Endothelial cell of umbilical vein (primary cell): ENCODE measurements around the gene DNASE1. TPM values are rescaled to one million over a fixed set of nuclear protein-coding genes. Genes with fewer than 3 reads are reported as not detected.

Source experiments
- BruUV-seq: library from RNA; stranded (reverse); fragments of 400-500 nt; replicated peaks from 2 replicates; lab custom pipeline; 2021; lab: Mats Ljungman, UMichigan
- CTCF ChIA-PET: fragments of 300-600, 350-600 bp; sonication (Branson Sonifier 250); formaldehyde crosslinking; loops from one replicate; lab custom pipeline; 2021; ENCODE audit warnings: antibody characterized with exemption, inconsistent platforms; lab: Charles Lee
- POLR2A ChIA-PET: fragments of 300-600, 350-600 bp; sonication (Branson Sonifier 250); formaldehyde crosslinking; loops from one replicate; lab custom pipeline; 2021; ENCODE audit warnings: antibody characterized with exemption, inconsistent platforms; lab: Charles Lee
- DNase-seq: peaks from one replicate; pipeline ENCODE4 v3.0.0-alpha.2; 2011; ENCODE audit warnings: low read depth, low spot score
- FAIRE-seq: peaks from 2 replicates; lab custom pipeline; 2011; peaks lifted over from hg19 to GRCh38; lab: Jason Lieb, UNC
- H2AFZ ChIP-seq: 2 replicates; pipeline ENCODE4 v1.6.0; 2012; ENCODE audit warnings: low read depth, low read length, control low read depth, inconsistent platforms
- H3K27ac ChIP-seq: 2 replicates; pipeline ENCODE4 v1.5.1; 2011; ENCODE audit warnings: low read depth, mild to moderate bottlenecking, control low read depth, low read length, moderate library complexity; ENCODE audit not compliant: insufficient read depth
- H3K27me3 ChIP-seq, 2 experiments: 2 replicates each; pipeline versions ENCODE4 v1.6.0 to v1.6.1; 2011; ENCODE audit warnings: low read length in 2 of 2, mixed read lengths in 1 of 2; ENCODE audit not compliant: control insufficient read depth in 2 of 2, insufficient read depth in 2 of 2
- H3K36me3 ChIP-seq, 2 experiments: 2 replicates in 1 of 2; 3 replicates in 1 of 2; pipeline ENCODE4 v1.5.1; 2011; ENCODE audit warnings: low read length in 2 of 2, mild to moderate bottlenecking in 1 of 2, moderate library complexity in 1 of 2; ENCODE audit not compliant: control insufficient read depth in 2 of 2, insufficient read depth in 2 of 2; ENCODE audit errors: extremely low read depth in 1 of 2
- H3K4me1 ChIP-seq: 3 replicates; pipeline ENCODE4 v1.5.1; 2011; ENCODE audit warnings: mild to moderate bottlenecking, low read length; ENCODE audit not compliant: control insufficient read depth, insufficient read depth; ENCODE audit errors: extremely low read depth
- H3K4me2 ChIP-seq: 2 replicates; pipeline ENCODE4 v1.6.1; 2011; ENCODE audit warnings: low read length, control low read depth, mixed read lengths; ENCODE audit not compliant: insufficient read depth
- H3K4me3 ChIP-seq, 3 experiments: fragments of 200-600 bp in 1 of 3; sonication (generic), shearing (Covaris generic) in 1 of 3; replicated peaks in 1 of 3; 2 replicates each; pipeline ENCODE4 v1.5.1; 2011 to 2016; ENCODE audit warnings: control low read depth in 3 of 3, low read length in 3 of 3, mild to moderate bottlenecking in 2 of 3, inconsistent platforms in 1 of 3, low read depth in 1 of 3, moderate library complexity in 1 of 3; ENCODE audit not compliant: insufficient read depth in 1 of 3
- H3K79me2 ChIP-seq: 2 replicates; pipeline ENCODE4 v1.6.0; 2012; ENCODE audit warnings: low read length, inconsistent platforms; ENCODE audit not compliant: control insufficient read depth, insufficient read depth
- H3K9ac ChIP-seq: replicated peaks from 2 replicates; pipeline ENCODE3; 2011; ENCODE audit warnings: low read length, control low read depth; ENCODE audit not compliant: insufficient read depth; ENCODE audit errors: extremely low read depth
- H3K9me1 ChIP-seq: replicated peaks from 3 replicates; pipeline ENCODE4 v1.6.0; 2011; ENCODE audit warnings: mild to moderate bottlenecking, low read length; ENCODE audit not compliant: control insufficient read depth, insufficient read depth; ENCODE audit errors: extremely low read depth
- H3K9me3 ChIP-seq: replicated peaks from 2 replicates; pipeline ENCODE4 v1.5.1; 2012; ENCODE audit warnings: low read length, inconsistent platforms; ENCODE audit not compliant: control insufficient read depth, insufficient read depth
- H4K20me1 ChIP-seq: replicated peaks from 2 replicates; pipeline ENCODE3; 2011; ENCODE audit warnings: mild to moderate bottlenecking, low read length; ENCODE audit not compliant: control insufficient read depth, insufficient read depth; ENCODE audit errors: extremely low read depth
- CTCF ChIP-seq, 2 donors: IDR thresholded peaks; 1 replicate in 1 of 2; 2 replicates in 1 of 2; pipeline ENCODE4 v1.5.1; 2011; ENCODE audit warnings: low read length in 2 of 2, mild to moderate bottlenecking in 2 of 2, moderate library complexity in 2 of 2, control low read depth in 1 of 2, inconsistent platforms in 1 of 2, low read depth in 1 of 2; ENCODE audit not compliant: insufficient read depth in 1 of 2; ENCODE audit errors: extremely low read depth in 1 of 2
- EZH2 ChIP-seq: IDR thresholded peaks from 2 replicates; pipeline ENCODE4 v1.6.1; 2012; ENCODE audit warnings: borderline replicate concordance, low read depth, mild to moderate bottlenecking, moderate library complexity, low read length, inconsistent platforms; ENCODE audit not compliant: severe bottlenecking
- FOS ChIP-seq: IDR thresholded peaks from 2 replicates; pipeline ENCODE4 v1.6.1; 2011; ENCODE audit warnings: mild to moderate bottlenecking, low read length, moderate library complexity, borderline replicate concordance; ENCODE audit not compliant: insufficient read depth
- GATA2 ChIP-seq: IDR thresholded peaks from 2 replicates; pipeline ENCODE4 v1.7.0; 2011; ENCODE audit warnings: low read depth, mild to moderate bottlenecking, moderate library complexity, mixed read lengths, low read length; ENCODE audit not compliant: insufficient read length, insufficient read depth
- JUN ChIP-seq: IDR thresholded peaks from 2 replicates; pipeline ENCODE4 v1.6.1; 2011; ENCODE audit warnings: borderline replicate concordance, low read depth; ENCODE audit not compliant: insufficient read length, insufficient read depth
- MAX ChIP-seq: IDR thresholded peaks from 2 replicates; pipeline ENCODE4 v1.6.1; 2011; ENCODE audit not compliant: insufficient read depth, insufficient read length
- MYC ChIP-seq: IDR thresholded peaks from one replicate; pipeline ENCODE4 v1.6.1; 2011; ENCODE audit warnings: mild to moderate bottlenecking, low read depth, low read length
- POLR2A ChIP-seq: IDR thresholded peaks from 2 replicates; pipeline ENCODE4 v1.6.1; 2012; ENCODE audit warnings: low read depth, mild to moderate bottlenecking, control low read depth, low read length
- POLR2AphosphoS5 ChIP-seq: IDR thresholded peaks from 2 replicates; pipeline ENCODE4 v1.6.1; 2012; ENCODE audit warnings: low read depth, mild to moderate bottlenecking, control low read depth, low read length, moderate library complexity; ENCODE audit not compliant: insufficient read depth
- dilution Hi-C: fragments of 300-500 bp; cut with MboI; formaldehyde crosslinking; loops from one replicate; pipeline ENCODE4 v1.15.0; 2019; ENCODE audit warnings: low sequenced_read_pairs; ENCODE audit not compliant: extremely low pct_ligation_motif_present
- intact Hi-C: fragments of 100-400 bp; cut with micrococcal nuclease; formaldehyde crosslinking; loops from one replicate; pipeline ENCODE4 v1.10.0; 2022
- polyA plus RNA-seq, 4 experiments: library from polyadenylated mRNA; depleted of rRNA in 3 of 4; stranded (reverse) in 3 of 4; unstranded in 1 of 4; fragments of >200 nt; gene quantifications; 2 replicates each; pipeline versions ENCODE4 v1.2.1 to v1.2.3, GENCODE V29; 2011 to 2012; ENCODE audit warnings: missing spikeins in 1 of 4
- total RNA-seq: library from RNA; stranded (reverse); gene quantifications from 2 replicates; pipeline ENCODE4 v1.2.3, GENCODE V29; 2021

The DNASE1 gene
- total and polyA plus RNA-seq, 2 donors (not counting 3 experiments of a cell fraction or from before 2014, with no cell fraction given) = 11.1 to 13.5 TPM

DNA sequence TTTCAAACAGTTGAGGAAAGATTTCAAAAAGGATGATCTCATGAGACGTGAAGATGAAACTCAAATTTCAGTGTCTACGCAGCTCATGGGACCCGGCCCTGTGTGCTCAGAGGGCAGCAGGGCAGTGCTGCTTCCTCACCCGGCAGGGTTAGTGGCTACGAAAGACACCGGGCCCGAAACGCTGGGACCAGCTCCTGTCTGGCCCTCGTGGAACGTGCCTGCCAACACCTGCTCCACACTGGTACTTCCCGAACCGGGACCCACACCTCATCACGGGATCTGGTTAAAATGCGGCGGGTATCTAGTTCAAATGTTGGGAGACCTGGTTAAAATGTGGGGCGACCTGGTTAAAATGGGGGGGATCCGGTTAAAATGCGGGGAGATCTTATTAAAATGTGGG, 18.7 kb downstream of the DNASE1 start:
- no TSS peak for BruUV-seq
- Histone ChIP-seq H3K9me1 (no peaks in the 10 kb centered on the region), H3K79me2 (no peaks in the 10 kb centered on the region), H3K9me3 (no peaks in the 10 kb centered on the region), H3K9ac (no peak overlapping the region), H3K36me3 (peaks cover 4 to 18% of the 10 kb centered on the region in 2 experiments), H3K4me2 (no peak overlapping the region), H3K4me3 (no peak overlapping the region), H4K20me1 (no peaks in the 10 kb centered on the region), H3K4me1 (peaks cover 12% of the 10 kb centered on the region), H2AFZ (no peak overlapping the region), H3K27ac (no peak overlapping the region), H3K27me3 (no peaks in the 10 kb centered on the region)
- ChIA-PET POLR2A (no interaction called here), CTCF (interaction anchor here (0.6 kb wide), 1 partner anchor 19 kb away, joined by 4 read pairs; no protein-coding TSS in a partner anchor)
- intact Hi-C loops (no loop called here), dilution Hi-C loops (no loop called here)
- no peak for TF ChIP-seq FOS
- TF ChIP-seq CTCF (IDR thresholded peaks at IDR 0.05; ENCODE audit: extremely low read depth in 1 of 2, insufficient read depth in 1 of 2, low read depth in 1 of 2, low read length in 2 of 2) = no peak
- TF ChIP-seq POLR2AphosphoS5 = no peak
- TF ChIP-seq MAX = no peak
- no peak for TF ChIP-seq EZH2
- TF ChIP-seq POLR2A = no peak
- TF ChIP-seq GATA2 = no peak
- no peak for TF ChIP-seq JUN
- no peak for TF ChIP-seq MYC
- FAIRE-seq (no peak), DNase-seq (no peak)
